Measurements from ENCODE around the gene TMEM147.

Gene TMEM147

DNA sequence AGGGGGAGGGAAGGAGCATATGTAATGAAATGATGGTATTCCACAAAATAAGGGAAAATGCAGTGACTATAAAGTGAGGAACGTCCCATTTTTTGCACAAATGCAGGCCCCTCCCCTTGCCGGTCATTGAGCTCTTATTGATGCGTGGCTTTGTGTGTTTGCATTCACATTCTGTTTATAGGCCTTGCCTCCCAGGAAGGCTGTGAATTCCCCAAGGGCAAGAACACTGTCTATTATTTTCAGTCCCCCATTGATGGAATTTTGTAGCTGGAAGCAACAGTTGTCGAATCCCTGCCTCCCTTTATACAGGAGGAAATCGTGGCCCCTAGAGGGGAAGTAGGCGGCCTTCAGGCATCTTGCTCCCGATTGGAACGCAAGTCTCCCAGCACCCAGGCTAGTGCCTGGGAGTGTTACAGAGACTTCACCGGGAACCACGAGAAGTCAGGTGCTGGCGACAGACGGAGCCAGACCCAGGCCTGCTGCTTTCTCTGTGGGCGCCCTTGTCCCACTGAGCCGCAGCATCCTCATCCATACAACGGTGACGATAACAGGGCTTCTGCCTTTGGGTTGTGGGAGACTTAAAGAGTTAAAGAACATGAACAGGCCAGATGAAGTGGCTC is 24.2 kb upstream of the TMEM147 start:
- DNase-seq (ENCODE audit: low read depth), result no peak

DNA sequence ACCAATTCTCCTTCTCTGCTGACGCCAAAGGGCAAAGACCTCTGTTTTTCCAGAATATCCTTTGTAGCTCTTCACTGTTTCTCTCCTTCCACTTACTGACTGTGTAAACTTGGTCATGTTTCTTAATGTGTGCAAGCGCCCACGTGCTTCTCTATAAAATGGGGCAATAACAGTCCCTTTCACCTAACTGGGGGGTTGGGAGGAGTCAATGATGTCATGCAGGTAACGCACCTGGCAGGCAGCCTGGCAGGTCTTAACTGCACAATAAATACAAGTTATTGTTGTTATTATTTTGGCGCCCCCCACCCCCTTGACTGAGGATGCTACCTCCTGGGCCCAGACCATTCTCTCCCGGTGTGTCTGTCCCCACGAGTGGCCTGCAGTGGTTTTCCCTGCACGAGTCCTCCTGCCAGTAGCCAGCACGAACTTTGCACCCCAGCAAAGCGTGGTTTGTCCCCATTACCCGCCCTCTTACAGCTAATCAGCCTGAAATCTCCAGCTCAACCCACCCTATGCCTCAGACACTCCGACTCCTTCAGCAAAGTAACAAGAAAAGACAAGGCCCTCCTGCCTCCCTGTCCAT is 22.6 kb upstream of the TMEM147 start:
- no peak for DNase-seq (ENCODE audit: low read depth)

DNA sequence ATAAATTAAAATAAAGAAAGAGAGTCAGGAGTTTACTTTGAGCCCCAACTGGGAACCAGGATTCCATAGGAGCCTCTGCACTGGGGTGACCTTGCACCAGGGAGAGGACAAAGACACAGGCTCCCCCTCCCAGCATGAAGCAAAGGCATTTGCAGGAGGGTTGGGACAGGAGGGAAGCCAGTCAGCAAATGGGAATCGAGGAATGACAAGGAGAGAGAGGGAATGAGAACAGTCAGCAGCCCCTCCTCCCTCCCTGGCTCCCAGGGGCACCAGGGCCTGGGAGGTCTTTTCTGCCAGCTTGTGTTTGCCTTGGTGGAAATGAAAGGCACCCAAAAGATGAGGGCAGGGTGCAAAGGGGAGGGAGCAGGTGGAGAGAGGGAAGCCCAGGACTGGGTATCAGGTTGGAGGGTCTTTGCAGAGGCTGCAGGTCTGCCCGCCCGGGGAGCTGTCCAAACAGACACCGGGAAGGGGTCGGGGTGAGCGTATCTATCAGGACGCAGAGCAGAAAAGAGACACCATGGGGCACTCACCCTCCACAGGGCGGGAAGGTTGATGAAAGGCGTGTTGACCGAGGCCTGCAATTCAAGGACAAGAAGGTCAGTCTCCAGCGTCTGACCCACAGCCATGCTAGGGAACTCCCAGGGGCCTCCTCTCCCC is 21.1 kb upstream of the TMEM147 start:
- no peak for DNase-seq (ENCODE audit: low read depth)

DNA sequence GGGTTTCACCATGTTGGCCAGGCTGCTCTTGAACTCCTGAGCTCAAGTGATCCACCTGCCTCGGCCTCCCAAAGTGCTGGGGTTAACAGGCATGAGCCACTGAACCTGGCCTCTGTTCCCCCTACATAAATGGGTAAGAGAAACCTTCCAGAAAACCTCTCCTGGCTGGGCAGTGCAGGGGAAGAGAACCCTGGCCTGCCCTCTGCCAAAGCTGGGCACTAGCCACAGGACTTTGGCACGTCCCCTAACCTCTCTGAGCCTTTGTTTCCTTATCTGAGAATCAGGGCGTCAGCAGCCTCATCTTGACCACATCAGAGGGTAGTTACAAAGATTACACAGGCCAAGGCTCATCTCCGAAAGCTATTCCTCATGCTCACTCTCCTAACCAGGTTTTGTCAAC is 19.6 kb upstream of the TMEM147 start:
- no peak for DNase-seq (ENCODE audit: low read depth)

DNA sequence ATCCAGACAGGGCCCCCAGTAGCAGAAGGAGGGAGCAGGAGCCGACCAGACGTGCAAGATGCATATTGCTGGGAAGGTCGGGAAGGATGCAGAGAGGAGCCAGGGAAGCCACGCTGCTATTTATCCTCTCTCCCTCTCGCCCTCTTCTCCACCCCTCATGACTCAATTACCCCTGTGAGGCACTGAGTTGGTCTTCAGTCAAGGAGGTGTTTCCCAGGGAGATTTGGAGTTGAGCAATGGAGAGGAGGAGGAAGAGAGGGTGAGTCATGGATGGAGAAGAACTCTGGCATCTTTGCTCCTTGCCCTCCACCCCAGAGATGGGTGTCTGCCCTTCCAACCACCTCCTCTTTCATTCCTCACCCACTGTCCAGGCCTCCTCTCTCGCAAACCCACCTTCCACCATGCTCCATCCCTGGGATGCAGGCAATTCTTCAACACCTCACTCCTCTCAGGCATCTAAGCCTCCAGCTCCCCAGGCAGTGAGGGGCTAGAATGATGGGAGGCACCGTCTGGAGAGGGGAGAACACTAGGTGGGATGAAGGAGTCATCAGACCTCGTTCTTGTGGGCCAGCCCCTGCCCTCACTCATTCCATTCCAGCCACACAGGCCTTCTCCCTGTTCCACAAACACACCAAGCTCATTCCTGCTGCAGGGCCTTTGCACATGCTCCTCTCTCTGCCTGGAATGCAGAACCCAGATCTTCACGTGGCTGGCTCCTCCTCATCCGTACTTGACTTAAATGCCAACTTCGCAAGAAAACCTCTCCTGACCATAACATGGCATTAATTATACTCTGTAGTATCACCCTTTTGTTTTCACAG is 17.0 kb upstream of the TMEM147 start, which contains the start of gene SBSN:
Gene SBSN, minus strand, starts transcription at position 94 of the 821 bp plus-strand sequence. Its CDS starts 30 bp downstream, at position 64.
- DNase-seq (ENCODE audit: low read depth), result peak; percentile 53

DNA sequence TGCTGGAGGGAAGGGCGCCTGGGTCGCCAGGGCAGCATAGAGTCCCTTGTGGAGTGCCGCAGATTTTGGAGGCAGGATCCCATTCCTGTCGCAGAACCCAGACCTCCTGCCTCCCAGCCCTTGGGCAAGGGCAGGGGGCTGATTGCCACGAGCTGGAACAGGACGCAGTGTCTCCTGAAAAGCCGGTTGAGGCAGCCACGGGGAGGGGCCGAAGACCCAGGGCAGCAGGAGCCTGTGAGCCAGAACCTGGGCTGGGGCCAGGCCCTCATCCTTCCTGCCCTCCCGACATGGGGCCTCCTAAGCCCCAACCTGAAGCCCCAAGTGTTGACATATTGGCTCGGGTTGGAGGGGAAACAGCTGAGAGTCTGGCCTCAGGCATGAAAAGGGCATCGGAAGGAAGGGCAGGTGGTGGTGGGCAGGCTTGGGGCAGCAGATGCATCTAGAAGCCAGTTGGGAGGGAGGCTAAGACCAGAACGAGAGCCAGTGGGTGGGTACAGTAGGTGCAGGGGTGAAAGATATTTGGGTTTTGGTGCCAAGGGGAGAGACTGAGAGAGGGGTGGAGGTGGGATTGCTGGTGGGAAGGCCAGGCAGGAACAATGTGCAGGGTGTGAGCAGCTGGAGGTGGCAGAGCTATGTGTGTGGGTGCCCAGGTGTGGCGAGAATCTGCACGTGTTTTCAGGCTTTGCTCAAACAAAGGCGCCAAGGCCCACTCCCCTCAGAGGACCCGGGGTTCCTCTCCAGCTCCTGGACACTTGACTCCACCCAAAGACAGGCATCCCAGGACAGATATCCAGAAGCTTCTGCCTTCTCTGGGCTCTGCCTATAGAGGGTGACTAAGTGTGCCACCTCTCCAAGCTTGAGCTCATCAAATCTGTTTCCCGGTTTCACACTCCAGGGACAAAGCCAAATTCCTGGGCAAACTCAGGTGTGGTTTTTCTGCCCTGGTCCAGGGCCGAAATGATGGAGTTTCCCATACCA is 15.9 kb upstream of the TMEM147 start:
- no peak for DNase-seq (ENCODE audit: low read depth)

DNA sequence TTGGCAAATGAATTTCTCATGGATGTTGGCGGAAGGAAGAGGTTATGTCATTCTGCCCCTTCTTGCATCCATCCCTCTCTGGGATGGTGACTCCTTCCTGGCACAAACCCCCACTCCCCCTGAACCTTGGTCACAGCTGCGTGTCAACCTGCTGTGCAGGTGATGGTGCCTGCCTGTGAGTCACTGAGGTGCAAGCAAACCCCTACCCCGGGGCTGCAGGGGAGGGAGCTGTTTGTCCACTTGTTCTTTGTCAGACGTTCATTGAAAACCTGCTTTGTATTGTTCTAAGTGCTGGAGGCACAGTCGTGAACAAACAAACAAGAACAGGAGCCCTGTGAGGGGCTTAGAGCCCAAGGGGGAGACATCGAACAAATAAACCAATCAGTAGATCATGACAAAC is 14.1 kb upstream of the TMEM147 start:
- DNase-seq (ENCODE audit: low read depth), result no peak

DNA sequence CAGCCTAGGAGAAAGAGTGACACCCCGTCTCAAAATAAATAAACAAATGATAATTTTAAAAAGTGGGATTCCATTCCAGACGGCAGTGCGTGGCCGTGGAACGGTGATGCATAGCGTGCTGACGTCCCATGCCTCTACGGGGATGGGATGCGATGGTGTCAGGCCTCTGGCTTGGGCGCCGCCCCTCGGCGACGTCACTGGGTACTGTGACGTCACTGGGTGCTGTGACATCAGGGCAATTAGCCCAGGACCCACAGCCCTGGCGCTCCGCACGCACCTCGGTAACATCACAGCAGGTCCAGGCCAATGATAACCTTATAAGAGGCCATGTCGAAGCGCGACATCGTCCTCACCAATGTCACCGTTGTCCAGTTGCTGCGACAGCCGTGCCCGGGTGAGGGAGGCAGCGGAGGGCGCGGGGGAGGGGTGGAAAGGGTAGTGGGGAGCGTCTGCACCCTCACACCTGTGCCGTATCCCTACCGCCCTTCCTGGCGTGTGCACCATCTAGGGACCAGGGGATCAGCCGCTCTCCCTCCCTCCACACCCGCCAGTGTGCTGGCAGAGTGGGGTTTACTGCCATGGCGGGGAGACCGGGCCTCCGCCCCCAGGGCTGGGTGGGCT is 12.1 kb upstream of the TMEM147 start, which contains the start of gene GAPDHS:
Gene GAPDHS, plus strand, starts transcription at position 256 of the 621 bp plus-strand sequence. Its CDS starts 72 bp downstream, at position 328.
- DNase-seq (ENCODE audit: low read depth), result no peak

DNA sequence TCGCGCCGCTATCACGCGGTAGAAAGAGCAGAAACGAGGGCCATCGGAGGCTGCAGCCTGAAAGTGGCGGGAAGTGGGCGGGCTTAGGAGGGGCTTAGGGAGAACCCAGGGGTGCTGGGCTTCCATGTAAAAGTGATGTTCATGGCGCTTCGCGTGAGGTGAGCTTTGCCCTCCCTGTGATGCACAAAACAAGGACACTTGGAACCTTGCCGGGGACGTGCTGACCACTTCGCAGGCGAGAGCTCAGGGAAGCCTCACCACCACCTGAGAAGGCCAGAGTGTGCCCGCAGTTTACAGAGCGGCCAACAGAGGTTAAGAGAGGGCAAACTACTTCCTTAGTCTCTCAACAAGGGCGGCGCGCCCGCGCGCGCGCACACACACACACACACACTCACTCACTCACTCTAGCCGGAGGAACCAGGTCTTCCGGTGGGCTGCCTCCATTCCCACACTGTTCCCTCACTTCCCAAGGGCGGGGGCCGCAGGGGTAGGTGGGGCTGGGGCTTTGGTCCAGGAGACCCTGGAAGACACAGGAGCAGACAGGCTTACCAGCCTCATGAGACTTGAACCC is 11.5 kb upstream of the TMEM147 start:
- no peak for DNase-seq (ENCODE audit: low read depth)

DNA sequence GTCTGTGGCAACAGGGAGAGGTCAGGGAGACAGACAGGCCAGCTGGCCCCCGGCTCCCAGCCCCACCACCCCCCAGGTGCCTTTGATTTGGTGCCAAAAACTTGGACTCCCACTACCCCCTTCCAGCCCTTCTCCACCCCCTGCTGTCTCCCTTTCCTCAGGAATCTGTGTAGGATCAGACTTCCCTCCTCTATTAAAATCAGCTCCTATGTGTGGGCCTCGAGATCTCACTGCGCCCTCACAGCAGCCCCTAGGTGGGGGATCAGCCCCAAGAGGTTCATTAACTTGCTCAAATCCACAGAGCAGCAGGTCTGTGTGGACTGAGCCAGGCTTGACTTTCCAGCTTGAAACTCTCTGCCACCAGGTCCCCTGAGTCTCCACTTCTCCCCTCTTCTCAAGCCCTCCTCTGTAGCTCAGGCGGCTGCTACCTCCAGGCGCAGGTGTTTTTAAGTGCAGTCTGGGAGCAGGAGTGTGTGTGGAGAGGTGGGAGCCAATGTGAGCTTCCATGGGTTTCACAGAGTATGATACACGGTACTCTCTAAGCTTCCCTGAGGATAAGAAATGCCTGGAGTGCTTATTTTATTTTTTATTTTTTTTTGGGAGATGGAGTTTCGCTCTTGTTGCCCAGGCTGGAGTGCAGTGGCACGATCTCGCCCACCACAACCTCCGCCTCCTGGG is 10.5 kb upstream of the TMEM147 start:
- no peak for DNase-seq (ENCODE audit: low read depth)

DNA sequence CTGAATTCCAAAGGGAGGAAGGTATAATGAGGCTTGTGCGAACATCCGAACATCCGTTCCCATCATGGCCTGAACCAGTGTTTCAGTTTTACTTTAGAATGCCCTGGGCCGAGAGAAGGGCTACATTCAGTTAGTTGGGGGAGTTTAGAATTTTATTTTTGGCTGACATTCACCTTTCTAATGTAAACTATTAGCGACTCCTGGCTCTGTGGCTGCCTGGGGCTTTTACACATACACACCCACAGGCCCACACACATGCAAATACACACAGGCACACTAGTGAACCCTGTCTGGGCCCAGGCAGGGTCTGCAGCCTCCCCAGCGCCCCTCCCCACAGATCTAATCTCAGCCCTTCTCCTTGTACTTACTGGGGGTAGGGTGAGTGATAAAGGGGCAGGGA is 6.1 kb upstream of the TMEM147 start:
- no peak for DNase-seq (ENCODE audit: low read depth)

DNA sequence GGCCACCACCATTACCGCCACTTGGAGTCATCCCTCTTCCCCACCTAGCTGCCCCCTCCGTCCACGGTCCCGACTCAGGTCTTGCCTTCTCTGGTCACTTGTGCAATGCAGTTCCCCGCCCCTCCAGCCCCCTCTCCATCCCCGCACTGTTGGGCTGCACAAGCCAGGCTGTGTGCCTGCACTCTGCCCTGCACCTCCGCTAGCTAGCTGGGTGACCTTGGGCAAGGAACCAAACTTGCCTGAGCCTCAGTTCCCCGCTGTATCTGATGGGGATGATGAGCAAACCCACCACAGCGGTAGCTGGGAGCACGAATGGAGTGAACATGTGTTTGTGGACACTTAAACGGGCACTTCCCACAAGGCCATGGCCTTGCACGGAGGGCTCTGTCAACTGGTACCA is 5.6 kb upstream of the TMEM147 start:
- DNase-seq (ENCODE audit: low read depth), result no peak

DNA sequence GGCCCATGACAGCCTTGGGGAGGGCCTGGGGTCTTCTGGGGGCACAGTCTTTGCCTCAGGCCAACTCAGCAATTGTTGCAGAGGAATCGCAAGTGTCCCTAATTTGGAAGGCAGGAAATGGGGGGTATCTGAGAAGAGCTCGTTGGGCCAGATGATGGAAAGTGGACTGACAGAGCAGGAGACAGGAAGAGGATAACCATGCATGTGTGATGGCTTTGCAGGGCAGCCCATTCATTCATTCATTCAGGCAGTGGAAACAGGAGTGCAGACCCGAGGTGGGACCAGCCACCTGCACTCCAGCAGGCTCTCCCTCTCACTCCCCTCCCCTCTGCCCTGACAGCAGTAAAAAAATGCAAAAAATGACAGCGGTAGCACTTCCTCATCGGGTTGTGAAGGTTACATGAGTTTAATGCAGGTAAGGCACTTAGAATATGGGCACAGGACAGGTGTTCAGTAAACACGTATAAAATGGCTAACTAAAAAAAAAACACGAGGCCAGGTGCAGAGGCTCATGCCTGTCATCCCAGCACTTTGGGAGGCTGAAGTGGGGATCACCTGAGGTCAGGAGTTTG is 5.0 kb upstream of the TMEM147 start:
- no peak for DNase-seq (ENCODE audit: low read depth)

DNA sequence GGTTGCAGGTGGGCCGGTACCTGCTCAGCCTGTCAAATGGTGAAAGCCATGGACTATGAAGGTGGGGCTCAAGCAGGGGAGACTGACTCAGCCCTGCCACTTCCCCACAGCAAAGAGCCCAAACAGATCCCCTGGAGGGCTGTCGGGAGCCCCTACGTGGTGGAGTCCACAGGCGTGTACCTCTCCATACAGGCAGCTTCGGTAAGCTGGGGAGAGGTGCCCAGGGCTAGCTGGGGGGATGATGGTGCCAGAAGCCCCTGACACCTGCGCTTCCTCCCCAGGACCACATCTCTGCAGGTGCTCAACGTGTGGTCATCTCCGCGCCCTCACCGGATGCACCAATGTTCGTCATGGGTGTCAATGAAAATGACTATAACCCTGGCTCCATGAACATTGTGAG is 3.2 kb upstream of the TMEM147 start:
- no peak for DNase-seq (ENCODE audit: low read depth)

DNA sequence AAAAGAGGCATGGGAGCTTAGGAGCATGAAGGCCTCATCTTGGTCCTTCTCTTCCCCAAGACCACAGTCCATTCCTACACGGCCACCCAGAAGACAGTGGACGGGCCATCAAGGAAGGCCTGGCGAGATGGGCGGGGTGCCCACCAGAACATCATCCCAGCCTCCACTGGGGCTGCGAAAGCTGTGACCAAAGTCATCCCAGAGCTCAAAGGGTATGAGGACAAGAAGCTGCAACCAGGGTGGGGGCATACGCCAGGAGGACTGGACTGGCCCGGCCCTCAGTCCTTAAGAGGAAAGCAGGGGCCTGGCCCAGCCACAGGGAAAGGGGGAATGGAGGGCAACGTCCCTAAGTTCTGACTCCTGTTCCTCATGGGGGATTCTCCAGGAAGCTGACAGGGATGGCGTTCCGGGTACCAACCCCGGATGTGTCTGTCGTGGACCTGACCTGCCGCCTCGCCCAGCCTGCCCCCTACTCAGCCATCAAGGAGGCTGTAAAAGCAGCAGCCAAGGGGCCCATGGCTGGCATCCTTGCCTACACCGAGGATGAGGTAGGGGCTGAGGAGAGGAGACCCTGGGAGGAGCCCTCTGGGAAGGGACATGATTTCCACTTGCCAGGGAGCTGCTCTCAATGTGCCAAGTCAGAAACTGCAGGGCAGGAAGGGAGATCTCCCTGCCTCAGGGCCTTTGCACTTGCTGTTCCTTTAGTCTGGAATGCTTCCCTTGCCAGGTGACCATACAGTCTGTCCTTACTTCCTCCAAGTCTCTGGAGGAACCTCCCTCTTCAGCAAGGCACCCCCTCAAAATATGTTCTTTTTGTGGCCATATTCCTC is 1.9 kb upstream of the TMEM147 start:
- no peak for DNase-seq (ENCODE audit: low read depth)

DNA sequence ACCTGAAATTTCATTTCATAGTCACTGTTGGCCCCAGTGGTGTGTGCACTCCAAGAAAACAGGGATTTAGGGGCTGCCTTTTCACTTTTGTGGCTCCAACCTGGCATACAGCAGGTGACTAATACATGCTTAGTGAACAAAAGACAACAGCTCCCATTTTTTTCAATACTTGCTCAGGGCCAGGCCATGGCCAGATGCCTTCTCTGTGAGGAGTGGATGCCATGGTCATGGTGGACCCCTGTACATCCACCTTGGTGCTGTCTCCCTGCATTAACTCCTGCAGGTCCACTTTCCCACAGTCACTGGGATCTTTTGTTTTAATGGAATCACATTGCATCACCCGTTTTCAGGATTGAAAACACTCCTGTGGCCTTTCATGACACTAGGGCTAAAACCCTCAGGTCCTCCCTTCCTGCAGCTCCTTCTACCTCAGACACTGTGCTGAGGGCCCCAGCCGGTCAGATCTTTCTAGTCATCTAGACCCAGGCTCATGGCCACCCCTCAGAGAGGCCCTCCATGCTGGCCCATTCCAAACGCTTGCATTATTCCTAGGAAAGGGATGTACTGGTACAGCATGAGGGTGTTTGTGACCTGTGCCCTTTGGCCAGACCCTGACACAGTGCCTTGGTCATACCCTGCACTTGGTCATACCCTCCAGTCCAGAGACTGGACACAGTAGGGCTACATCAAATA is 1.2 kb upstream of the TMEM147 start:
- no peak for DNase-seq (ENCODE audit: low read depth)

DNA sequence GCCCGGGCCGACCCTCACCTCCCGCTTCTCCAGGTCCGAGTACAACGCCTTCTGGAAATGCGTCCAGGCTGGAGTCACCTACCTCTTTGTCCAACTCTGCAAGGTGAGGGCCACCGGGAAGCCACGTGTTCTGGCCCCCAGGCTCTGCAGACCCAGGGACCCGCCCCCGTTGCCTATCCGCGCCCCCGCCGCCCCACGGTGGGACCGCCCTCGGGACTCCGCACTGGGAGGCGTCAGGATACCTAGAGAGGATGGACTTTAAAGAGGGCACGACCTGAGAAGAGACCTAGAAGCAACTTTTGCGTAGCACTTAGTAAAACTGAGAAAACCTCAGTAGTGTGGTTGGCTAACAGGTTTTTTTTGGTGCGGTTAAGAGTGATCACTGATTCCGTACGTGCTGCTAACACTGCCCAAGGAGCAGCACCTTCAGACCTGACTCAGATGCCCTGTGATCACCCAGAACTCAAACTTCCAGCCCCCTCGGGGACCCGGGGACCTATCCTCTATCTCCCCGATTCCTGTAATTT is 492 bp downstream of the TMEM147 start:
- DNase-seq (ENCODE audit: low read depth), result no peak

DNA sequence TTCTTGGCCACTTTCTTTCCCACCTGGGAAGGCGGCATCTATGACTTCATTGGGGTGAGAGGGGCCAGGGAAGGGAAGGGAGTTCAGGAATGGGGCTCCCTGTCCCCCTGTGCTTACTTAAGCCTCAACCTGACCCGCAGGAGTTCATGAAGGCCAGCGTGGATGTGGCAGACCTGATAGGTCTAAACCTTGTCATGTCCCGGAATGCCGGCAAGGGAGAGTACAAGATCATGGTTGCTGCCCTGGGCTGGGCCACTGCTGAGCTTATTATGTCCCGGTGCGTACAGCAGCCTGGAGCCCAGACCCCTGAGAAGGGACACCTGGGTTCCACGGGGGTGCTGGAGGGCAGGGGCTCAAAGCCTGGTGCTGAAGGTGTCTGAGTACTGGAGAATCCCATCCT is 1.1 kb downstream of the TMEM147 start:
- DNase-seq (ENCODE audit: low read depth), result no peak
